HepG2 (cell line): Measurements from ENCODE around the gene ISG20. TPM values are rescaled to one million over a fixed set of nuclear protein-coding genes. Genes with fewer than 3 reads are reported as not detected.

Source experiments
- CBX1 ChIP-seq: IDR thresholded peaks from one replicate; pipeline ENCODE4 v1.6.1; 2016; ENCODE audit warnings: antibody characterized with exemption, low read depth
- ELF1 ChIP-seq: sonication (generic); formaldehyde crosslinking; IDR thresholded peaks from 2 replicates; pipeline ENCODE4 v1.4.0; 2020; ENCODE audit warnings: missing genetic modification reagents
- GABPB1 ChIP-seq: IDR thresholded peaks from 2 replicates; pipeline ENCODE4 v1.6.1; 2016; ENCODE audit warnings: mild to moderate bottlenecking, missing genetic modification reagents, moderate library complexity, missing compliant biosample characterization
- IRX3 ChIP-seq: sonication (generic); formaldehyde crosslinking; IDR thresholded peaks from 2 replicates; pipeline ENCODE4 v1.8.1; 2023; ENCODE audit warnings: mild to moderate bottlenecking, low read depth, missing genetic modification reagents, borderline replicate concordance
- MAF1 ChIP-seq: sonication (generic); formaldehyde crosslinking; IDR thresholded peaks from 2 replicates; pipeline ENCODE4 v1.5.0; 2020; ENCODE audit warnings: missing genetic modification reagents, borderline replicate concordance
- MEF2D ChIP-seq: sonication (generic); formaldehyde crosslinking; IDR thresholded peaks from 2 replicates; pipeline ENCODE4 v1.5.1; 2020; ENCODE audit warnings: mild to moderate bottlenecking, missing genetic modification reagents
- RBFOX2 ChIP-seq: fragments of 200-400 bp; formaldehyde crosslinking; IDR thresholded peaks from 2 replicates; pipeline ENCODE4 v1.6.1; 2017; ENCODE audit warnings: low read depth, mild to moderate bottlenecking, low read length
- REPIN1 ChIP-seq: sonication (generic); formaldehyde crosslinking; IDR thresholded peaks from 2 replicates; pipeline ENCODE4 v1.8.0; 2022; ENCODE audit warnings: missing genetic modification reagents, low read depth, mild to moderate bottlenecking, borderline replicate concordance
- RFXANK ChIP-seq: IDR thresholded peaks from 2 replicates; pipeline ENCODE4 v1.6.1; 2016
- ZIK1 ChIP-seq: sonication (generic); formaldehyde crosslinking; IDR thresholded peaks from 2 replicates; pipeline ENCODE4 v1.5.0; 2020; ENCODE audit warnings: mild to moderate bottlenecking, low read depth, missing genetic modification reagents, borderline replicate concordance
- ZNF274 ChIP-seq: sonication (generic); formaldehyde crosslinking; IDR thresholded peaks from 2 replicates; pipeline ENCODE4 v1.5.1; 2020; ENCODE audit warnings: mild to moderate bottlenecking, missing genetic modification reagents
- ZNF773 ChIP-seq: sonication (generic); formaldehyde crosslinking; IDR thresholded peaks from 2 replicates; pipeline ENCODE4 v1.4.0; 2020; ENCODE audit warnings: missing genetic modification reagents, borderline replicate concordance
- polyA plus RNA-seq, 8 experiments: library from polyadenylated mRNA; depleted of rRNA in 3 of 8; stranded (reverse) in 7 of 8; unstranded in 1 of 8; fragments of >200 nt; fragmentation: Illumina TruSeq in 4 of 8; extraction: Trizol in 4 of 8; gene quantifications; 2 replicates each; pipeline versions ENCODE4 v1.2.1 to v1.2.3, GENCODE V29; 2011 to 2016; ENCODE audit warnings: low read depth in 4 of 8, missing spikeins in 1 of 8, mixed read lengths in 1 of 8; ENCODE audit not compliant: insufficient read depth in 1 of 8
- total RNA-seq, 5 experiments: library from RNA; depleted of rRNA; stranded (reverse); fragments of >200 nt; fragmentation: Illumina TruSeq; extraction: Trizol; gene quantifications; 2 replicates each; pipeline ENCODE4 v1.2.3, GENCODE V29; 2016; ENCODE audit warnings: low read depth in 1 of 5
- TF ChIP-seq, protein P1 (sequence below): IDR thresholded peaks from 2 replicates; pipeline ENCODE4 v1.6.1; 2018; ENCODE audit warnings: missing genetic modification reagents, mild to moderate bottlenecking, missing compliant biosample characterization
- TF ChIP-seq, protein P2 (sequence below): IDR thresholded peaks from 2 replicates; pipeline ENCODE4 v1.6.1; 2016; ENCODE audit warnings: low read depth
- TF ChIP-seq, protein P3 (sequence below): sonication (generic); formaldehyde crosslinking; IDR thresholded peaks from 2 replicates; pipeline ENCODE4 v1.8.0; 2022; ENCODE audit warnings: missing genetic modification reagents, mild to moderate bottlenecking, borderline replicate concordance
- TF ChIP-seq, protein P4 (sequence below): sonication (generic); formaldehyde crosslinking; IDR thresholded peaks from 2 replicates; pipeline ENCODE4 v1.5.0; 2020; ENCODE audit warnings: missing genetic modification reagents, mild to moderate bottlenecking, borderline replicate concordance
- TF ChIP-seq, protein P5 (sequence below): sonication (generic); formaldehyde crosslinking; IDR thresholded peaks from 2 replicates; pipeline ENCODE4 v1.4.0; 2020; ENCODE audit warnings: missing genetic modification reagents
- TF ChIP-seq, protein P6 (sequence below), 2 experiments: IDR thresholded peaks; 2 replicates each; pipeline ENCODE4 v1.6.1; 2011 to 2012; ENCODE audit warnings: low read length in 2 of 2, borderline replicate concordance in 1 of 2, low read depth in 1 of 2, mild to moderate bottlenecking in 1 of 2, moderate library complexity in 1 of 2

Gene ISG20
- total and polyA plus RNA-seq, 2 of the 13 experiments (the other 11 are each of a cell fraction or from before 2014, with no cell fraction given): 6.3 to 31.5 TPM

DNA sequence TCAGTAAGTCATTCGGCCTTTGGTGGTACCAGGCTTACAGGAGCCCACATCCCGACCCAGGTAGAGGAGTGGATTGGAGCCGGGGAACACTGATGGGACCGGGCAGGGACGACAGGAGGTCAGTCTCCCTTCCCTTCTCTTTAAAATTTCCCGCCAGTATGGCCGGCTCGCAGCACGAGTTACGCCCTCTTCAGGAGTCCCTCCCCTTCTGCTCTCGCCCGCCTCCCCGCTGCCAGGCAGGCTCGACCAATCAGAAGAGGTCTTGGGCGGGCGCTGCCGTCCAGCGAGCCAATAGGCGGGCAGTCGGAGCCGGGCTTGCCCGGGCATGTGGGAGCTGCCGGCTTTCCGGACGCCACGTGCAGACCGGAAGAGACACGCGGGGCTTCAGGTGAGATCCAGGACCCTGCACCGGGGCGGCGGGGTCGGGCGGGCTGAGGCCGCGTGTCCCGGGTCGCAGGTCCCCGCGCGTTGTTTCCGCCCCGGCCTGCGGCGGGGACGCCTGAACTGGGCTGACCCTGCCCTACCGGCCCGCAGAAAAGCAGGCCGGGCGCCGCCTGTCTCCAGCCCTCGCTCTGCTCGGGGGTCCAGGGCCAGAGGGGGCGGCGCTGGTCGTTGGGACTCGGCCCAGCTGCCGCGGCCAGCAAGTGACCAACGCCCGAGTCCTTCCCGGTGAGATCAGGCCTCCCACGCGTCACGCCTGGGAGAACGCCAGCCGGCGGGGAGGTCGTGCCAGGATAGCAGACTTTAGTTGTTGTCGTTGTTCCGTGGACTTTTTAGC lies 17.6 kb upstream of the ISG20 start, which contains the start of gene AEN (continued):
- TF ChIP-seq MAF1 (CRISPR knock-in tag): peak; percentile 25; the same call in 1 of the 2 replicates
- TF ChIP-seq, protein P1, sequence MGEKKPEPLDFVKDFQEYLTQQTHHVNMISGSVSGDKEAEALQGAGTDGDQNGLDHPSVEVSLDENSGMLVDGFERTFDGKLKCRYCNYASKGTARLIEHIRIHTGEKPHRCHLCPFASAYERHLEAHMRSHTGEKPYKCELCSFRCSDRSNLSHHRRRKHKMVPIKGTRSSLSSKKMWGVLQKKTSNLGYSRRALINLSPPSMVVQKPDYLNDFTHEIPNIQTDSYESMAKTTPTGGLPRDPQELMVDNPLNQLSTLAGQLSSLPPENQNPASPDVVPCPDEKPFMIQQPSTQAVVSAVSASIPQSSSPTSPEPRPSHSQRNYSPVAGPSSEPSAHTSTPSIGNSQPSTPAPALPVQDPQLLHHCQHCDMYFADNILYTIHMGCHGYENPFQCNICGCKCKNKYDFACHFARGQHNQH (CRISPR knock-in tag): peak; percentile 84; the same call in 1 of the 2 replicates
- TF ChIP-seq MEF2D (CRISPR knock-in tag): peak; percentile 33; the same call in 1 of the 2 replicates
- peak; percentile 84; the same call in 1 of the 2 replicates for TF ChIP-seq ZNF274 (CRISPR knock-in tag)
- TF ChIP-seq, protein P2, sequence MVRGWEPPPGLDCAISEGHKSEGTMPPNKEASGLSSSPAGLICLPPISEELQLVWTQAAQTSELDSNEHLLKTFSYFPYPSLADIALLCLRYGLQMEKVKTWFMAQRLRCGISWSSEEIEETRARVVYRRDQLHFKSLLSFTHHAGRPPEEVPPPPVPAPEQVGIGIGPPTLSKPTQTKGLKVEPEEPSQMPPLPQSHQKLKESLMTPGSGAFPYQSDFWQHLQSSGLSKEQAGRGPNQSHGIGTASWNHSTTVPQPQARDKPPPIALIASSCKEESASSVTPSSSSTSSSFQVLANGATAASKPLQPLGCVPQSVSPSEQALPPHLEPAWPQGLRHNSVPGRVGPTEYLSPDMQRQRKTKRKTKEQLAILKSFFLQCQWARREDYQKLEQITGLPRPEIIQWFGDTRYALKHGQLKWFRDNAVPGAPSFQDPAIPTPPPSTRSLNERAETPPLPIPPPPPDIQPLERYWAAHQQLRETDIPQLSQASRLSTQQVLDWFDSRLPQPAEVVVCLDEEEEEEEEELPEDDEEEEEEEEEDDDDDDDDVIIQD (CRISPR knock-in tag): no peak
- TF ChIP-seq IRX3 (CRISPR knock-in tag): no peak
- peak; percentile 84 for TF ChIP-seq ELF1
- peak; percentile 99 for TF ChIP-seq RBFOX2
- peak; percentile 45; the same call in 1 of the 2 replicates for TF ChIP-seq ZNF773 (CRISPR knock-in tag)
- no peak for TF ChIP-seq RFXANK (CRISPR knock-in tag)
- peak; percentile 94 for TF ChIP-seq GABPB1 (CRISPR knock-in tag)
- TF ChIP-seq, protein P3, sequence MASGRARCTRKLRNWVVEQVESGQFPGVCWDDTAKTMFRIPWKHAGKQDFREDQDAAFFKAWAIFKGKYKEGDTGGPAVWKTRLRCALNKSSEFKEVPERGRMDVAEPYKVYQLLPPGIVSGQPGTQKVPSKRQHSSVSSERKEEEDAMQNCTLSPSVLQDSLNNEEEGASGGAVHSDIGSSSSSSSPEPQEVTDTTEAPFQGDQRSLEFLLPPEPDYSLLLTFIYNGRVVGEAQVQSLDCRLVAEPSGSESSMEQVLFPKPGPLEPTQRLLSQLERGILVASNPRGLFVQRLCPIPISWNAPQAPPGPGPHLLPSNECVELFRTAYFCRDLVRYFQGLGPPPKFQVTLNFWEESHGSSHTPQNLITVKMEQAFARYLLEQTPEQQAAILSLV (CRISPR knock-in tag): peak; percentile 71
- peak; percentile 19; the same call in 1 of the 2 replicates for TF ChIP-seq REPIN1 (CRISPR knock-in tag)
- TF ChIP-seq, protein P4, sequence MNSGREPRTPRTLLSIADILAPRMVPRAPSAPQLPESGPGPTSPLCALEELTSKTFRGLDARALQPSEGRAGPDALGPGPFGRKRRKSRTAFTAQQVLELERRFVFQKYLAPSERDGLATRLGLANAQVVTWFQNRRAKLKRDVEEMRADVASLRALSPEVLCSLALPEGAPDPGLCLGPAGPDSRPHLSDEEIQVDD (CRISPR knock-in tag): peak; percentile 88; the same call in 1 of the 2 replicates
- TF ChIP-seq, protein P5, sequence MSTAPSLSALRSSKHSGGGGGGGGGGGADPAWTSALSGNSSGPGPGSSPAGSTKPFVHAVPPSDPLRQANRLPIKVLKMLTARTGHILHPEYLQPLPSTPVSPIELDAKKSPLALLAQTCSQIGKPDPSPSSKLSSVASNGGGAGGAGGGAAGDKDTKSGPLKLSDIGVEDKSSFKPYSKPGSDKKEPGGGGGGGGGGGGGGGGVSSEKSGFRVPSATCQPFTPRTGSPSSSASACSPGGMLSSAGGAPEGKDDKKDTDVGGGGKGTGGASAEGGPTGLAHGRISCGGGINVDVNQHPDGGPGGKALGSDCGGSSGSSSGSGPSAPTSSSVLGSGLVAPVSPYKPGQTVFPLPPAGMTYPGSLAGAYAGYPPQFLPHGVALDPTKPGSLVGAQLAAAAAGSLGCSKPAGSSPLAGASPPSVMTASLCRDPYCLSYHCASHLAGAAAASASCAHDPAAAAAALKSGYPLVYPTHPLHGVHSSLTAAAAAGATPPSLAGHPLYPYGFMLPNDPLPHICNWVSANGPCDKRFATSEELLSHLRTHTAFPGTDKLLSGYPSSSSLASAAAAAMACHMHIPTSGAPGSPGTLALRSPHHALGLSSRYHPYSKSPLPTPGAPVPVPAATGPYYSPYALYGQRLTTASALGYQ (CRISPR knock-in tag): 0 out of 2 replicates have a peak, but pooled peaks have one; percentile 25
- TF ChIP-seq, protein P6, sequence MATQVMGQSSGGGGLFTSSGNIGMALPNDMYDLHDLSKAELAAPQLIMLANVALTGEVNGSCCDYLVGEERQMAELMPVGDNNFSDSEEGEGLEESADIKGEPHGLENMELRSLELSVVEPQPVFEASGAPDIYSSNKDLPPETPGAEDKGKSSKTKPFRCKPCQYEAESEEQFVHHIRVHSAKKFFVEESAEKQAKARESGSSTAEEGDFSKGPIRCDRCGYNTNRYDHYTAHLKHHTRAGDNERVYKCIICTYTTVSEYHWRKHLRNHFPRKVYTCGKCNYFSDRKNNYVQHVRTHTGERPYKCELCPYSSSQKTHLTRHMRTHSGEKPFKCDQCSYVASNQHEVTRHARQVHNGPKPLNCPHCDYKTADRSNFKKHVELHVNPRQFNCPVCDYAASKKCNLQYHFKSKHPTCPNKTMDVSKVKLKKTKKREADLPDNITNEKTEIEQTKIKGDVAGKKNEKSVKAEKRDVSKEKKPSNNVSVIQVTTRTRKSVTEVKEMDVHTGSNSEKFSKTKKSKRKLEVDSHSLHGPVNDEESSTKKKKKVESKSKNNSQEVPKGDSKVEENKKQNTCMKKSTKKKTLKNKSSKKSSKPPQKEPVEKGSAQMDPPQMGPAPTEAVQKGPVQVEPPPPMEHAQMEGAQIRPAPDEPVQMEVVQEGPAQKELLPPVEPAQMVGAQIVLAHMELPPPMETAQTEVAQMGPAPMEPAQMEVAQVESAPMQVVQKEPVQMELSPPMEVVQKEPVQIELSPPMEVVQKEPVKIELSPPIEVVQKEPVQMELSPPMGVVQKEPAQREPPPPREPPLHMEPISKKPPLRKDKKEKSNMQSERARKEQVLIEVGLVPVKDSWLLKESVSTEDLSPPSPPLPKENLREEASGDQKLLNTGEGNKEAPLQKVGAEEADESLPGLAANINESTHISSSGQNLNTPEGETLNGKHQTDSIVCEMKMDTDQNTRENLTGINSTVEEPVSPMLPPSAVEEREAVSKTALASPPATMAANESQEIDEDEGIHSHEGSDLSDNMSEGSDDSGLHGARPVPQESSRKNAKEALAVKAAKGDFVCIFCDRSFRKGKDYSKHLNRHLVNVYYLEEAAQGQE (IDR thresholded peaks at IDR 0.05; ENCODE audit: borderline replicate concordance in 1 of 2, low read depth in 1 of 2, low read length in 2 of 2): peak in 1 of 2 experiments; percentile 37; a peak in 1 of 4 replicates
- TF ChIP-seq CBX1: peak; percentile 25
- TF ChIP-seq ZIK1: peak; percentile 89; the same call in 1 of the 2 replicates
